GM18519 (cell line): ENCODE results near the gene GRIPAP1.

Experiments
- ATAC-seq: cut with Tn5 transposase; IDR thresholded peaks from one replicate; pipeline ENCODE4 v1.9.1; 2021; ENCODE audit warnings: mild to moderate bottlenecking, moderate library complexity; ENCODE audit not compliant: unreplicated experiment, low FRiP score

GRIPAP1 gene

DNA sequence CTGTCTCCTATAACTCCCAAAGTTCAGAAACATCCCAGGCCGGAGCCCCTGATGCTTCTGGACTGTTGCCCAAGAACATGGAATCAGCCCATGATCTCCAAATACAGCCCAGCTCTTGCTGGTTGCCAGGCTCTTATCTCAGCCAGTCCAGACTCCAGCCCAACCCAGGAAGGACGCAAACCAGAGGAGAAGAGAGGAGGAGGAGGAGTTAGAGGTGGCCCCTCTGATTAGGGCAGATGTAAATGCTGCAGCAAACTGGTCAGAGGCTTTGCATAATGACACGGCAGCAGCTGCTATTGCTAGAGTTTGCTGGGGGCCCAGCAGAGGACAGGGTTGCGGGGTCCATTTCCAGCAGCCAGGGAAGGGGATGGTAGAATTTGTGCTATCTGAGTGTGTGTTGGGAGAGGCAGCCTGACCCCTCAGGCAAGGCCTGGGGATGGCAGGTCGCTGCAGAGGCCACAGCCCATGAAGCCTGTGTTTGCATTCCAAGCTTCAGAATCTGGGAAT is 40.4 kb downstream of the GRIPAP1 start:
- no peak for ATAC-seq

DNA sequence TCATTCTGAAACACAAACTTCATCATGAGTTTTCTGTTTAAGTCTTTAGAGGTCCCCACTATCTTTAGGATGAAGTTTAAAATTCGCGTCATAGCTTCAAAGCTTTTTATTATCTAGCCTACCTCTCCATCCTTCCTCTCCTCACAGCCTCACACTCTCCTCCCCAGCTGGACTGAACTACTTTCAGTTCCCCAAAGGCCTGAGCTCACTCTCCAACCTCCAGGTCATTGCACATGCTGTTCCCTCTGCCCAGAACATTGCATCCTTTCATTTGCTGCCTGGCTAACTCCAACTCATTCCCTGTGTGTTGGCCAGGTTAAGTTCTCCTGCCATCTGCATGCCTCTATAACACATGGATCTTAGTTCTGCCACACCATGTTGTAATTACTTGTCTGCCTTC is 41.8 kb downstream of the GRIPAP1 start:
- ATAC-seq: no peak

DNA sequence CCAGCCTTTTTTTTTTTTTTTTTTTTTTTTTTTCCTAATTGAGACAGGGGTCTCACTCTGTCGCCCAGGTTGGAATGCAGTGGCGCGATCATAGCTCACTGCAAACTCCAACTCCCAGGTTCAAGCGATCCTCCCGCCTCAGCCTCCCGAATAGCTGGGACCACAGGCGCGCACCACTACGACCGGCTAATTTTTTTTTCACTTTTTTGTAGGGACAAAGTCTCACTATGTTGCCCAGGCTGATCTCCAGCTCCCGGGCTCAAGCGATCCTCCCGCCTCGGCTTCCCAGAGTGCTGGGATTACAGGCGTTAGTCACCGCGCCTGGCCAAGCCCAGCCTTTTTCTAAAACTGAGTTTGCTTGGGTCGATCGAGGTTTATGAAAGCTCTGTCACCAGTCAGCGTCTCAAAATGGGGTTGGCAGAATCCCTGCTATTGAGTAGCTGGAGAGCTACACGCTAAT is 43.4 kb downstream of the GRIPAP1 start:
- ATAC-seq: no peak

DNA sequence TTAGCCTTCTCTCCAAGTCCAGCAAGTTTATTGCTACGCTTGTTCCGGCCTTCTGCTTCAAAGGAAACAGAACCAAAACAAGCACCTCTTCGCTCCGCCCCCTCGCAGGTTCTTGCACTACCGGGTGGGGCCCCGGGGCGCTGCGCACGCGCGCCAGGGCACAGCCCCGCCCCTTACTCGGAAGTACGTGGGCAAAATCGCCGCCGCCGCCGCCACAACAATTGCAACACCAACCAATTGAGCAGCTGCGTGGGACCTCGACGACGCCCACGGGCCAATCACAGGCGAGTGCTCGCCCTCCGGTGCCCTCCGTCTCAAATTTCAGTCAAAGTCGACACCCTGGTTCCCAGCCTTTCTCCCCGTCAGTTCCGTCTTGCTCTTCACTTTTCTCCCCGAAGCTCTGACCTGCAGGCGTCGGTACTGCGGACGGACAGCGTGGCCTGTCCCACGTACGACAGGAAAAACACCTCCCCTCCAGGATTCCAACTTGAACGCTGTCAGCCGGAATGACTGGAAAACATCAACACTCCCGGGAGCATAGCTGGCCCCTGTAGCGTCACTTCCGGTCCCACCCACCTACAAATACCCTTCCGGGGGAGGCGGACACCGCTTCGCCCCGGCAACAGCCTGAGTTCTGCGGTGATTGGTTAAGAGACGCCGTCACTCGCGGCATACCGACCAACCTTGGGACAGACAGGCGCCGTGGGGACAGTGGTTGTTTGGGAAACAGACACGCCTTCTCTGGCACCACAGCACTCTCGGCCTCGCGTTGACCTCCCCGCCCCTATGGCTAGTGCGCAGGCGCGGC is 44.0 kb downstream of the GRIPAP1 start:
- ATAC-seq: peak; percentile 78

DNA sequence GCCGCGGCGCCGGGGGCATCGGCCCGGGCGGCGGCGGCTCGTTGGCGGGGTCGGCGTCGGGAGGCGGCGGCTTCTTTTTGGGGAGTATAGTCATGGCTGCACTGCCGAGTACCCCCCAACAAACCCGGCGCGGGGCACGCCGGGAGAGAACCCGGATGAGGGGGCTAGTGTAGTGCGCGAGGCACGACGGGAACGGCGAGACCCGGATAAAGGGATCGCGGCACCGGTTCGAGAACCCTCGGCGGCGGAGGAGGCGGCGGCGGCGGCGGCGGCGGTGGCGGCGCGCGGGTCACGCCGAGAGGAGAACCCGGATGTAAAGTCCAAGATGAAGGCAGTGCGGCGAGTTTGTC is 44.6 kb downstream of the GRIPAP1 start, which contains the start of gene OTUD5:
OTUD5 (minus strand) TSS at position 131 of the 350 bp plus-strand sequence; CDS start at position 94, 37 bp downstream.
- no peak for ATAC-seq

DNA sequence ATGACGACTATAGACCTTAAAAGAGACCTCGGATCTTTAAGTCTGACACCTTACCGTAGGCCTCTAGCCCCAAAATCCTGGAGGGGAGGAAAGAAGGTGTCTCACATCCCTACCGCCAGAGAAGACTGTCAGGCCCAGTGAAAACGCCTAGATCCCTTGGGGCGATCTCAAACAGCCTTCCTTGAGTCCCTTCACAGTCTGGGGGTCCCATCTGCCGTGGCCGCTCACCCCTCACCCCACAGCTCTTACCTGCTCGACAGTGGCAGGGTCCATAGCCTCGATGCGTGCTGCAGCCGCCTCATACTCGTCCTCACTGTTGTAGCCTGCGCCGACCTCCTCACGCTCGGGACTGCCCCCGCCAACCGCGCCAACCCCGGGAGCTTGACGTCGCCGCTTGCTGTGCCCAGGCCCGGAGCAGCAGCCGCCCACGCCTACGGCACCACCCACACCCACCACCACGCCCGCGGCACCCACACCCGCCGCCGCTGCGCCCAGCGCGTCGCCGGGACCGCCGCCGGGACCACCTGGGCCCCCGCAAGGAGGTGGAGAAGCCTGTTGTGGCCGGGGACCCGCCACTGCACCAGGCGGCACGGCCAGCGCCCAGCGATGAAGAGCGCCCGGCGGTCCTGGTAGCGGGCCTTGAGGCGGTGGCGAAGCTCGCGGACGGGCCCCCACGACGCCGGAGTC is 45.2 kb downstream of the GRIPAP1 start:
- ATAC-seq: no peak

DNA sequence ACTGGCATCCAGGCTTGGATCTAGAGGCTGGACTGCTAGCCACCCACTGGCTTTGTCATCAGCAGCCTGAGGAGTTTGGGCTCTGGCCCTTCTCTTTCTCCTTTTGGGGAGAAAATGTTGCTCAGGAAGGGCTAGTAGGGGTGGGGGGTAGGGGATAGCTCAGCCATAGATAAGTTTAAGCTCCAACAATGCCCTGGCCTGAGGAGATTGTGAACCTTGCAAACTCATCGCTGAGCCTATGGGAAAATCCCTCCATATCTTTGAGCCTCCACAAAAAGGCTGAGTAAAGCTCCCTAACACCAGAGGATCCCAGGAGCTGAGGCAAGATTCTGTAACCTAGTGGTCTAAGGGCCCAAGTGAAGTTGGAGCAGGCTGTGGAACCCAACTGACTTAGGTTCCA is 53.5 kb downstream of the GRIPAP1 start:
- no peak for ATAC-seq

DNA sequence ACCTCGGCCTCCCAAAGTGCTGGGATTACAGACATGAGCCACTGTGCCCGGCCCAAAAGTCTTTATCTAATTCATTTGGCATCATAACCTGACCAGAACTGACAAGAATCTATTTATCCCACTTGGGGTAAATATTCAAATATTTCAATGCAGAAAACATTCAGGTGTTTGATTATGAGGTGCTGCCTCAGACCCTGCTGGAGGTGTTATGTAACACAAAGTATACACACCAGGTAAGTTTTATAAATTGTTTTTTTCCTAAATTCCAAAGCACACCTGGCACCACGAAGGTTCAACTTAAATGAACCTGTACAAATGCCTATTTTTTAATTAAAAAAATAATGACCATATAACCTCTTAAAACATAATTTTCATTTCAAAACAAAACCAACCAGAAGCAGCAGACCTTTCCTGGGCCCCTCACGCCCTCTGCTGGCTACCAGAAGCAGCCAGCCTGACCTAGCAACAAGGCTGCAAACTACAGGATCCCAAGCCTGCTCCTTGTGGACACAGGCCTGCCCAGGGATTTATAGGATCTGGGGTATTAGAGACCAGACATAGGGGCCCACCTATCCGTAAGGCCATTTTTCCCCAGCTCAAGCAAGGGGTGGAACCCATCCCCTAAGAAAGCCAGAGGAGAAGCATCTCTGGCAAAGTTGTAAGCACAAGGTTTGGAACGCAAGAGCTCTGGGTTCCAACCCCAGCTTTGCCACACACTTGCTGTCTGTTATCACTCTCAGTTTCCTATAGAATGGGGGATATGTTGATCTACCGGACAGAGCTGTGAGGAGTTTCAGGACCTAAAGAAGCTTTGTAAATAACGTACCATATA is 56.3 kb downstream of the GRIPAP1 start:
- no peak for ATAC-seq

DNA sequence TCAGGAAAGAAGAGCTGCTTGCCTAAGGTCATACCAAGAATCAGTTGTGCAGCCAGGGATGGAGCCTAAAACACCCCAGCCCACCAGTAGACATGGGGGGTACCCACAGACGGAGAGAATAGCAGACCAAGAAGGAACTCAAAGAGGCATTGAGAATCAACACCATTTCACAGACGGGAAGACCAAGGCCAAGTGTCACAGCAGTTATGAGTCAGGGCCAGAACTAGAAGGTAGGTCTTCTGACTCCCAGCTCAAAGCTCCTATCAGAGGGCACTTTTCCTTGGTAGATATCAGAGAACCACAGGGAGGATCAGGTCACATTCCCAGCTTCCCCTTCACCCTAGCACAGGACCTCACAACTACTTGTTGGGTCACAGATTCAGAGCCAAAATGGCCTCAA is 59.2 kb downstream of the GRIPAP1 start:
- ATAC-seq: no peak

DNA sequence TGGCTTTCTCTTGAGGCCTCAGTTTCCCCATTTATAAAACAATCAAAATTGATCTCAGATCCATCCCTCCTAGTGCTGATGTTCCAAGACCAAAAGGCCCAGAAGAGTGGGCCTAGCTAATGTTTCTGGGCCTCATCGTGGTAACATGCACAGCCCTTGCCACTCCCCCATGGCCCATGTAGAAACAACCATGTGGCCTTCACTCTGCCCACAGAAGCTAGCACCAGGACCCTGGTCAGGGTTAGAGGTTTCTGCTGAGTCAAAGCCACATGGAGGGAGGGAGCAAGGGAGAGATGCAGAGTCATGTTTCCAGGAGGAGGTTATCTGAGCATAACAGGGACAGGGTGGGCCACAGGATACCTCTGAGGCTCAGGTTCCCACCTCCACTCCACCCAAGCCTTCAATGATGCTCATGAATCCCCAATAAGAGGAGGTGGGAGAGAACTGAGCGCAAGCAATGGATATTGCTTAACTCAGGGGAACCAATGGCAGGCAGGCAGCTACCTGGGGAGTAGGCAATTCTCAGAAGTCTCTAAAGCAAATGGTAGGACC is 61.6 kb downstream of the GRIPAP1 start:
- no peak for ATAC-seq

DNA sequence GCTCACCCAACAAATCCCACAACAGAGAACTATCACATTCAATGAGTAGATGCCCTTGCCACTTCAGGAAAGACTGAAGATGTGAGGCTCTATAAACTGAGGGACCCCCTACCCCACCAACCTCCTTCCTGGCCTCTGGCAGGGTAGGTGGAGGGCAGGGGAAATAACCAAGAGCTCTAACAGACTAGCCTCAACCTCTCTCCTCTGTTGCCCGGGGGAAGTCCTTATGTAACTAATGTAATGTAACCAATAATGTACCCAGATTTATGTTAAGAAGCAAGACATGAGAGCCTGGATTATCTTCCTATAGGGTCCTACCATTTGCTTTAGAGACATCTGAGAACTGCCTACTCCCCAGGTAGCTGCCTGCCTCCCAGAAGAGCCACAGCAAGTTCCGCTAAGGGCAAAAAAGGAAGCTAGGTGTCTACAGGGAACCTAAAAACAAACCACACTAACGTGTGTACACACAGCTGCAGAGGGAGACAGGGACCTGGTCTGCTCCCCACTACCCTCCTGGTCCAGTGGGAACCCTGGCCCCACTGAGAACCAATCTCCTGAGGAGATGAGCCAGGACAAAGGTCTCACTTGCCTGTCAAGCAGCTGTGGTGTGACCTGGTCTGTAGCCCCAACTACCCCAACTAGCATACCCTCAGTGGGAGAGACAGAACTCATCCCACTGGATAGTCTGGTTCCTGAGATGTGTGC is 62.4 kb downstream of the GRIPAP1 start:
- no peak for ATAC-seq

DNA sequence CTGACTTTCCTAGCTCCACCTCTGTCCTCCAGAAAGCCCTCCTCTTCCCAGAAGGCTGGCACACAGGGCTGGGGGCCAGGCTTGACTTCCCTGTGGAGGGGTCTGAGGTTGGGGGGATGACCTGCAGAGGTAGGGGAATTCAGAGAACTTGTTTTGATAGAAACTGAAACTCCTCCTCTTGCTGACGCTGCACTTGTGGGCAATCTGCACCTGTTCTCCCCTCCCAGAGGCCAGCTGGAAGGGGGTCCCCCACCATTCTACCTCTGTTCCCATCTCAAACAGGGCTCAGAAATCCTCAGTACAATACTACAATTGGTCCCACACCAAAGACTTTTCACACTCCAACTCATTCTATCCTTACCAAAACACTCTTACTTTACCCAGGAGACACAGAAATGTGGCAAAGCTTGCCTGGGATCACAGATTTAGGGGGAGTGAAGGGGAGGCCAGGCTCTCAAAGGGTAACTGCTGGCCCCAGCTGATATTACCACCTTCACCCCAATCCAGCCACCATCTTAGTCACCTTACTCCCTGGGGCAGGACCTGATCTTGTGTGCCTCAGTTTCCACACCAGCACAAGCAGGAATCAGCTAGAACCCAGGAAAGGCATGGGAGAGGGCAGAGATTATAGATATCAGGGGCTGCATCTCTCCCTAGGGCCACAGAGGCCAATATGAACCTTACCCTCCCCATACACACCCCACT is 63.2 kb downstream of the GRIPAP1 start:
- peak; percentile 45 for ATAC-seq

DNA sequence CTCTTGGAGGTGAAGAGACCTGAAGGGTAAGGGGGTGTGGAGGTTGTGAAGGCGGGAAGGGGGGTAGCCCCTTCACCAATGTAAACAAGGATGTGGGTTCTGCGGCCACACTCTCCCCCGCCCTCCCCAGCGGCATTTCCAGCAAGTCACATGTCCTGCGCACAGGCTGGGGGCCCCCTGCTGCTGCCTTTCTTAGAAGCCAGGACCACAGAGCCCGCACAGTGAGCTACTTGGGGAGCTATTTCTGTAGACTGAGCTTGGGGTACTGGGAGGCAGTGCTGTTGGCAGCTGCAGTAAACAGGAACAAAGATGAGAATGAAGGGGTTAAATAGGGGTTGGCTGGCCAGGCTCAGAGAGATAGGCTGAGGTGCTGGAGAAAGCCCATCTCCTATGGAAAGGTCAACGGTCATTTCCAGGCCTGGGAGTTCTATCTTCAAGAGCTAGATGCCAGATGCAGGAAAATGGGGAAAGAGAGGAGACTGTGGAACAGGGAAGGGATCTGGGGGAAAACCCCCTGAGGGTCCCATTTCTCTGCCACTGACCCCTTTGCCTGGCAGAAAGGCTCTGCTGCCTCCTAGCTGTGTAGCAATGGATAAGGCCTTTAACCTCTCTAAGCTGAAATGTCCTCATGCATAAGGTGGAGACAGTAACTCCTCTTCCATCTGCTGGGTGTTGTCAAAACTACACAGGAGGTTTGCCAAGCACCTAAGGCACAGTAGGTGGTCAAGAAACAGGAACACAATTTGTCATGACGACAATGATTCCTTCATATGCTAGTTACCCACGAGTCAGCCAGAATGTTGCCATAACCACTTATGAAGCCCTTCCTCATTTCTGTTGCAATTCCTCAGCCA is 64.8 kb downstream of the GRIPAP1 start:
- no peak for ATAC-seq

DNA sequence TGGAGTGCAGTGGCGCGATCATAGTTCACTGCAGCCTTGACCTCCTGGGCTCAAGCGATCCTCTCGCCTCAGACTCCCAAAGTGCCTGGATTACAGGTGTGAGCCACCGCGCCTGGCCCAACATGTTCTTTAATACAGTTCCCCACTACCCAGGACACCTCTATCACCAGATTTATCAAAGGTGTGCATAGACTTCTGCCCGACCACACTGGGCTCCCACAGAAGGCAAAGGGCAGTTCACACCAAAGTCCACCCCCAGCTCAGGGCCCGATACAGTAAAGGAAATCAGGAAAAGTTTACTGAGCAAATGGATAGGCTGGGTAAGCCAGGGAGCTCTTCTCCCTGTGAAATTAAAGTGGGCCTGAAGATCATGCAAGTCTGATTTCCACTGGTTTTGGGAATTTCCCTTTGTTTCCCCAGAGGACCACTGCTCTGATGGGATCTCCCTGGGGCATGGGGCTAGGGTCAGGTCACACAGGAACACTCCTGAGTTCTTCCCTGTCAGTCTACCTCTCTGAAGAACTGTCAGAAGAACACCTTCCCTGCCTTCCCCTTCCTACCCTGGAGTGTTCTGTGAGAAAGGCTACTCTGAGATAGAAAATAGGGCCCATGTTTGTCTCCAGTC is 65.5 kb downstream of the GRIPAP1 start:
- ATAC-seq: no peak

DNA sequence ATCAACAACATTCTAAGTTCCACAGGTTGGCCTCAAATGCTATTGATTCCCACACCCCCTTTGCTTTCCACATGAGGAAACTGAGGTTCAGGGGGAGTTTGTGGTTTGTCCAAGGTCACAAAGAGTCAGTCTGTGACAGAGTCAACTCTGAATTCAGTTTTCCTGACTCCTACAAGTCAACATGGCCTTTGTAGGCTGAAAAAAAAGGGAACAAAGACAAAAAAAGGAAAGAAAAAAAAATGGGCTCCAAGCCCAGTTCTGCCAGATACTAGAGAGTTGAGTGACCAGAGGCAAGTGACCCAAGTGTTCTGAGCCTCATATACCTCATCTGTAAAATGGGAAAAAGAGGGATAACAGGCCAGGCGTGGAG is 66.8 kb downstream of the GRIPAP1 start:
- no peak for ATAC-seq

DNA sequence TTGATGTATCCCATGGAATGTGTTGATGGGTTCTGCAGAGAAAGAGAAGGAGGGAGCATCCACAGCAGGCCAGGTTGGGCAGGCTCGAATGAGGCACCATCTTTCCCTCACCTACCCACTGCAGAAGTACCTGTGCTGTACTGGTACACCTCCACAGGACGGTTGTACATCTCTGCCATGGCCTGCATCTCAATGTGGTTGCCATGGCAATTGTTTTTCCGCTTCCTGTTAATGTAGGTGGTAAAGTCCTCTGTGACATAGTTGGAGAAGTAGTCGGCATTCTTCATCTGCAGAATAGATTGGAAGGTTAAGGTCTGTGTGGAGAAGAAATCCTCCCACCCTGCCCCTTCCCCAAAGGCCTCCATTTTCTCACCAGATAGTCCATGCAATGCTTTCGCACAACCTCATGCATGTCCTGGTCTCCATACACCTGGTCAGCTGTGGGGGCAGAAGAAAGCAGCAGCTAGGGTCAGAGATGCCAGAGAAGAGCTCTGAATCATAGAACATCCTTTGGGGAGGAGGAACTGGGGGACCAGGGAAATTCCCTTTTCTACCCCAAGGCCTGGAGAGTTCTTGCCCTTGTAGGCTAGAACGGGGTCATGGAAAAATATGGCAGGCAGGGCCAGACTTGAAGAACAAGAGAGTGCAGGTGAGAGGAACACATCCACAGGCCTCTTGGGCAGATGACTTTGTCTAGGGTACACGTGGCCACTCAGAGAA is 67.3 kb downstream of the GRIPAP1 start:
- ATAC-seq: no peak

DNA sequence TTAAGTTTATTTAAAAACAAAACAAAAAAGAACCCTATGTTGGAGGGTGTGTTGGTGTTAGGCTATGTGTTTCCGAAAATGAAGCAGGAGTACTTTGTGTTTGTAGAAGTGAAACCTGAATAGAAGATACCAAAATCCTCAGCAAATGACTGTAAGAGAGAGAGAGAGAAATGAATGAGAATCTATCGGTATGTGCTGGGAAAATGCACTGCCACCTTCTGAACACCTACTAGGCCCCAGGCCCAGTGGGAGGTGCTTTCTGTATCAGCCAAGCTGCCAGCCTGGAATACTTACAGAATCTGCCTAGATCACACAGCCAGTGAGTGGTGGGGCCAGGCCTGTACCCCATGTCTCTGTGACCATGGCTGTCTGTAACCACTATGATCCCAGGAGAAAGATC is 68.3 kb downstream of the GRIPAP1 start:
- ATAC-seq: no peak
